Activated T-cell treated with anti-CD3 and anti-CD28 coated beads, Interleukin-2, amount 50 U/mL, for 72 hours (primary cell): Measurements from ENCODE around the gene CCNT2. TPM values are rescaled to one million over a fixed set of nuclear protein-coding genes. Genes with fewer than 3 reads are reported as not detected.
"Not testable (repeated sequence)": the region's sequence is repeated elsewhere in the genome, so short reads cannot be mapped to it uniquely, and the experiment has no call there.

ENCODE experiments used
- ATAC-seq, 2 donors: fragments of 150-1000 bp; cut with Tn5 transposase; replicated peaks in 1 of 2; 2 replicates each; pipeline ENCODE4 v1.10.0; 2021; ENCODE audit warnings: moderate library complexity in 2 of 2, mild to moderate bottlenecking in 1 of 2
- DNase-seq, 2 donors: peaks; one replicate each; pipeline ENCODE4 v3.0.0; 2021 to 2022; ENCODE audit warnings: mixed read lengths in 1 of 2
- H3K27ac Mint-ChIP-seq: one replicate; pipeline ENCODE4 v1.8.0; 2022; ENCODE audit warnings: mild to moderate bottlenecking, moderate library complexity, mixed read lengths
- H3K27me3 Mint-ChIP-seq: one replicate; pipeline ENCODE4 v1.8.0; 2022; ENCODE audit warnings: low read depth, mixed read lengths
- H3K36me3 Mint-ChIP-seq, 2 donors: one replicate each; pipeline ENCODE4 v1.8.0; 2022; ENCODE audit warnings: mixed read lengths in 2 of 2, mild to moderate bottlenecking in 1 of 2; ENCODE audit not compliant: insufficient read depth in 2 of 2
- H3K4me1 Mint-ChIP-seq: one replicate; pipeline ENCODE4 v1.8.0; 2022; ENCODE audit warnings: low read depth, mixed read lengths
- H3K4me3 Mint-ChIP-seq, 2 donors: one replicate each; pipeline ENCODE4 v1.8.0; 2022; ENCODE audit warnings: mild to moderate bottlenecking in 2 of 2, mixed read lengths in 2 of 2, moderate library complexity in 2 of 2
- H3K9me3 Mint-ChIP-seq, 2 donors: one replicate each; pipeline ENCODE4 v1.8.0; 2022; ENCODE audit warnings: mixed read lengths in 2 of 2
- total RNA-seq, 2 donors: library from RNA; stranded (reverse); gene quantifications; one replicate each; pipeline ENCODE4 v1.2.3, GENCODE V29; 2022

Gene CCNT2
- total RNA-seq, 2 donors from 2014 or later, result 37.8 to 44.0 TPM

DNA sequence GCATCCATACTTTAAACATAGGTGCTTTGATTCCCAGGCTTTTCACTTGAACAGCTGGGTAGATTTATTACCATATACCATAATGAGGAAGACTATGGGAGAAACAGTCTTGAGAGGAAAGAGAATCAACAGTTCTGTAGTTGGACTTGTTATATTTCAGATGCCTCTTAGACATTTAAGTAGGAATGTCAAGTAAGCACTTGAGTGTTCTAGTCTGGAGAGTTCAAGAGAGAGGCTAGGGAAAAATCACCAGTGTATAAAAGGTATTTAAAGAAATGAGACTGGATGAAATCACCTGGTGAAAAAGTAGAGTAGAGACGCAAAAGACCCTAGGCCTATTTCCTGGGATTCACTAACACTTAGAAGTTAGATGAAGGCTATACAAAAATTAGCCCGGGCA lies 13.5 kb upstream of the CCNT2 start:
- Mint-ChIP-seq H3K27ac (no peak overlapping the region), H3K27me3 (no peaks in the 10 kb centered on the region), H3K4me1 (no peaks in the 10 kb centered on the region), H3K4me3 (no peak overlapping the region), H3K9me3 (peaks cover 0 to 6% of the 10 kb centered on the region in 2 donors), H3K36me3 (peaks cover 0 to 4% of the 10 kb centered on the region in 2 donors)
- DNase-seq, result no peak
- ATAC-seq, result no peak

DNA sequence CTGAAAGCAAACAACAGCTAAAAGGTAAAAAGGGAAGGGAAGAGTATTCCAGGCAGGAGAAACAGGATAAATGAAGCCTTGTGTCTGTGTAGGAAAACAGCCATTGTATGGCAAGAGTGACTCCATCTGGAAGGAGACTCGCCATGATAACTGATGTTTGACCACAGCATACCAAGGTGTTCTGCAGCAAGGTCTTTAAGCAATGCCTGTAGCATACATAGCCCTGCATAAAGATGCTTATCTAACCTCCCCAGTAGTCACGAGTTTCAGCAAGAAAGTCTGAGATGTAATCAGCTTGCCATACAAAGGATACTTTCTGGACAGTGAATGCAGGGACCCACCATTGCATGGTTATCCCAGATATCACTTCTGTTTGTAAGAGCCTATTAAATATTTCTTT lies 11.9 kb upstream of the CCNT2 start:
- Mint-ChIP-seq H3K27ac (no peak overlapping the region), H3K4me3 (no peak overlapping the region), H3K36me3 (peaks cover 0 to 4% of the 10 kb centered on the region in 2 donors), H3K27me3 (no peaks in the 10 kb centered on the region), H3K9me3 (peaks cover 0 to 6% of the 10 kb centered on the region in 2 donors), H3K4me1 (no peaks in the 10 kb centered on the region)
- DNase-seq (no peak), ATAC-seq (no peak)

DNA sequence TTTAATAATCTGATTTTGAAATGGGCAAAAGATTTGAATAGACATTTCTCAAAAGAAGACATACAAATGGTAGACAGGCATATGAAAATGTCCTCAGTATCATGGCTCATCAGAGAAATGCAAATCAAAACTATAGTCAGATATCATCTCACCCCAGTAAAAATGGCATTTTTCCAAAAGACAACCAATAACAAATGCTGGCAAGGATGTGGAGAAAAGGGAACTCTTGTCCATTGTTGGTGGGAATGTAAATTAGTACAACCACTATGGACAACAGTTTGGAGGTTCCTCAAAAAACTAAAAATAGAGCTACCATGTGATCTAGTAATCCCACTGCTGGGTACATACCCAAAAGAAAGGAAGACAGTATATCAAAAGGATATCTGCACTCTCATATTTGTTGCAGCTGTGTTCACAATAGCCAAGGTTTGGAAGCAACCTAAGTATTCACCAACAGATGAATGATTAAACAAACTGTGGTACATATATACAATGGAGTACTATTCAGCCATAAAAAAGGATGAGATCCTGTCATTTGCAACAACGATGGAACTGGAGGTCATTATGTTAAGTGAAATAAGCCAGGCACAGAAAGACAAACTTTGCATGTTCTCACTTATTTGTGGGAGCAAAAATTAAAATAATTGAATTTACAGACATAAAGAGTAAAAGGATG lies 11.0 kb upstream of the CCNT2 start:
- H3K36me3 Mint-ChIP-seq, ATAC-seq, H3K4me3 Mint-ChIP-seq, H3K27me3 Mint-ChIP-seq, H3K27ac Mint-ChIP-seq, H3K4me1 Mint-ChIP-seq, DNase-seq, H3K9me3 Mint-ChIP-seq: not testable (repeated sequence)

DNA sequence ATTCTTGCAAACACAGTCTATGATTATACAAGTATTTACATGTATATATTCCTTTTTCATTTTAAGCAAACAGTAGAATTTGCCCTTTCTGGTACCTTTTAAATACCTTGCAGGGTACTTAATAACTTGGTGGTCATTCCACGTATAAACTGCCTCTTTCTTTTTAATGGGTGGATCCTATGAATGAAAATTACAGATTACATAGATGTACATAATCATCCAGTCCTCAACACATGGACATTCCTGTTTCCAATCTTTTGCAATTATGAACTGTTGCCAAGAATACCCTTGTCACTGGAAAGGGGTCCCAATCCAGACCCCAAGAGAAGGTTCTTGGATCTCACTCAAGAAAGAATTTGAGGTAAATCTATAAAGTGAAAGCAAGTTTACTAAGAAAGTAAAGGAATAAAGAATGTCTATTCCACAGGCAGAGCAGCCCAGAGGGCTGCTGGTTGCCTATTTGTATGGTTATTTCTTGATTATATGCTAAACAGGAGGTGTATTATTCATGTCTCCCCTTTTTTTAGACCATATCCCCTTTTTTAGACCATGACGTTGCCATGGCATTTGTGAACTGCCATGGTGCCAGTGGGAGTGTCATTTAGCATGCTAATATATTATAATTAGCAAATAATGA lies 7.7 kb upstream of the CCNT2 start:
- Mint-ChIP-seq H3K4me1 (no peaks in the 10 kb centered on the region), H3K36me3 (peaks cover 0 to 4% of the 10 kb centered on the region in 2 donors), H3K27me3 (no peaks in the 10 kb centered on the region), H3K9me3 (peaks cover 3 to 6% of the 10 kb centered on the region in 2 donors), H3K27ac (no peak overlapping the region), H3K4me3 (no peak overlapping the region)
- ATAC-seq (no peak), DNase-seq (no peak)

GRCh38 chr2:134911400-134911785 lies 7.2 kb upstream of the CCNT2 start:
- Mint-ChIP-seq H3K4me1 (no peaks in the 10 kb centered on the region), H3K27me3 (no peaks in the 10 kb centered on the region), H3K9me3 (peaks cover 3 to 6% of the 10 kb centered on the region in 2 donors), H3K4me3 (no peak overlapping the region), H3K27ac (no peak overlapping the region), H3K36me3 (peaks cover 0 to 4% of the 10 kb centered on the region in 2 donors)
- ATAC-seq (no peak), DNase-seq (no peak)

- no peak for DNase-seq
- Mint-ChIP-seq H3K27me3 (no peaks in the 10 kb centered on the region), H3K27ac (no peak overlapping the region), H3K4me3 (no peak overlapping the region), H3K9me3 (peaks cover 3 to 6% of the 10 kb centered on the region in 2 donors), H3K36me3 (peaks cover 0 to 4% of the 10 kb centered on the region in 2 donors), H3K4me1 (peaks cover 8% of the 10 kb centered on the region)
- no peak for ATAC-seq
Observed at GRCh38 chr2:134912361-134912760, 6.3 kb upstream of the CCNT2 start.

DNA sequence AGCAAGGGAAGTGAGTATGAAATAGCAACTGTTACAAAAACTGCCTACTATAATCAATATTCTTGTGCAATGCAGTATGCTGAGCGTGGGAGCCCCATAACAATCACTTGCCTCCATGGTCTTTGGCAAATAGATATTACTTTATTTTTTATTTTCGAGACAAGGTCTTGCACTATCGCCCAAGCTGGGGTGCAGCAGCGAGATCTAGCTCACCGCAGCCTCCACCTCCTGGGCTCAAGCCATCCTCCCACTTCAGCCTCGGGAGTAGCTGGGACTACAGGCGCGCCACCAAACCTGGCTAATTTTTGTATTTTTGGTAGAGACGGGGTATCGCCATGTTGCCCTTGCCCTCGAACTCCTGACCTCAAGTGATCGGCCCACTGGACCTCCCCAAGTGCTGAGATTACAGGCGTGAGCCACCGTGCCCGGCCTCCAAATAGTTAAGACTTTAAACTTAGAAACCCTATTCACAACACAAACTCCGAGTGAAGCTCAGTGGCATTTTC lies 1.2 kb upstream of the CCNT2 start:
- peak overlapping the region; percentile 82 for H3K27ac Mint-ChIP-seq
- no peaks in the 10 kb centered on the region for H3K9me3 Mint-ChIP-seq
- H3K36me3 Mint-ChIP-seq, result peaks cover 8 to 11% of the 10 kb centered on the region in 2 donors
- ATAC-seq (no peak), DNase-seq (peak; percentile 10 to 22)
- peak overlapping the region; percentile 96 to 99 for H3K4me3 Mint-ChIP-seq
- H3K4me1 Mint-ChIP-seq, result peaks cover 28% of the 10 kb centered on the region
- no peaks in the 10 kb centered on the region for H3K27me3 Mint-ChIP-seq

GRCh38 chr2:134917888-134918525 lies 615 bp upstream of the CCNT2 start:
- Mint-ChIP-seq H3K27ac (peak overlapping the region; percentile 82), H3K9me3 (no peaks in the 10 kb centered on the region), H3K36me3 (peaks cover 8 to 11% of the 10 kb centered on the region in 2 donors), H3K4me1 (peaks cover 34% of the 10 kb centered on the region), H3K27me3 (no peaks in the 10 kb centered on the region), H3K4me3 (peak overlapping the region; percentile 96 to 99)
- DNase-seq (peak in 1 of 2 donors; percentile 91), ATAC-seq (peak; percentile 78 to 82)

DNA sequence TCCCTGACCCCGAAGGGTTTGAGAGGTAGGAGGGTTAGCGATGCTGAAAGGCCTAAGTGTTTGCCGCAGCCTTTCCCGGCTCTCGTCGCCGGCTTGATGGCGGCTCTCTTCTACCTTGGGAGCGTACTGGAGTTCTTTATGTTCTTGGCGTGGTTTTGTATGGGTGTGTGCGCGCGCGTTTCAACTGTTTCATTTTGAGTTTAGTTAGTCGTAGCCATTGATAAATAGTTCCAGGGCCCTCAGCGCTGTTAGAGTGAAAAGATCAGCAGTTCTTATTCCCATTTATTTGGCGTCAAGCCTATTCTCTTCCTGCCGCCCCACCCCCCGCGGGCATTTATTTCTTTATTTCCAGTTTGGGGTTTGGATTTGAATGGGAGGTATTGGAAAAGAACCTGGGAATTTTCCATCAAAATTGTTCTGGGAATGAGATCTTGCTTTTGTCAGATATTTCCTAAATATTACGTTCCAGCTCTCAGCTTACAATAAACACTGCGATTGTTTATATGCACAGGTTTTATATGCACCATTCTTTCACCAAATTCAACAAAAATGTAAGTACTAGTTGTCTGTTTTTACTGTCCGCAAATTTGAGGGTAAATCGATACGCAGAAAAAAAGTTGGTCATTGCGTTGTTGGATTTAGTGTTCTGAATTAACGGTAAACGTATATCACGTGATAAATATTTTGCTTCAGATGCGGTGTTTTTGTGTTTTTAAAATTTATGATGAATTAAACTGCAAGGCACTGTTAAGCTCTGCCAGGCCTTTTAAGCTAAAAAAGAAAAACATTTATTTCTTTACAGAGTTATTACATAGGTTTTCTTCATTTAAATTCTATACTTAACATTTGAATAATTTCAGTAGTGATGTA lies 954 bp downstream of the CCNT2 start:
- Mint-ChIP-seq H3K36me3 (peaks cover 8 to 19% of the 10 kb centered on the region in 2 donors), H3K27me3 (no peaks in the 10 kb centered on the region), H3K27ac (peak overlapping the region; percentile 82), H3K9me3 (no peaks in the 10 kb centered on the region), H3K4me1 (peaks cover 50% of the 10 kb centered on the region), H3K4me3 (peak overlapping the region; percentile 96 to 99)
- ATAC-seq (no peak), DNase-seq (peak; percentile 64)

DNA sequence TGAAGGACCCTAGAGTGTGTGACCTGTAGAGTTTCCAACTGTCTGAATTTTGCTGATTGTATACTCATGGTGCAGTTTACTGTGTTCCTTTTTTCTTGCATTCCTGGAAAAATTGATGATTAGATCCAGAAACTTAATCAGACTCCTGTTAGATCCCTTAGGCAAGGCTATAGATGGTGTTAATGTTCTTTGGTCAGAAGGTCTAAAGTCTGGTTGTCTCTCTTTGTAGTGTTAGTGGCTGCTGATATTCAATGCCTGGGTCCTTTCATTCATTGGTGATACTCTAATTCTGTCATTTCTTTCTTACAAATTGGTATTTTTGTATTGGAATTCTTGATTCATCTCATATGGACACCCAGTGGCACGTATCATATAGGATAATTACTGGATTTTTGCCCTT lies 6.3 kb downstream of the CCNT2 start:
- H3K4me3 Mint-ChIP-seq, result peak overlapping the region in 1 of 2 donors; percentile 53
- H3K4me1 Mint-ChIP-seq, result peaks cover 80% of the 10 kb centered on the region
- H3K36me3 Mint-ChIP-seq, result peaks cover 8 to 28% of the 10 kb centered on the region in 2 donors
- no peaks in the 10 kb centered on the region for H3K27me3 Mint-ChIP-seq
- H3K9me3 Mint-ChIP-seq, result no peaks in the 10 kb centered on the region
- ATAC-seq (no peak), DNase-seq (no peak)
- H3K27ac Mint-ChIP-seq, result no peak overlapping the region

DNA sequence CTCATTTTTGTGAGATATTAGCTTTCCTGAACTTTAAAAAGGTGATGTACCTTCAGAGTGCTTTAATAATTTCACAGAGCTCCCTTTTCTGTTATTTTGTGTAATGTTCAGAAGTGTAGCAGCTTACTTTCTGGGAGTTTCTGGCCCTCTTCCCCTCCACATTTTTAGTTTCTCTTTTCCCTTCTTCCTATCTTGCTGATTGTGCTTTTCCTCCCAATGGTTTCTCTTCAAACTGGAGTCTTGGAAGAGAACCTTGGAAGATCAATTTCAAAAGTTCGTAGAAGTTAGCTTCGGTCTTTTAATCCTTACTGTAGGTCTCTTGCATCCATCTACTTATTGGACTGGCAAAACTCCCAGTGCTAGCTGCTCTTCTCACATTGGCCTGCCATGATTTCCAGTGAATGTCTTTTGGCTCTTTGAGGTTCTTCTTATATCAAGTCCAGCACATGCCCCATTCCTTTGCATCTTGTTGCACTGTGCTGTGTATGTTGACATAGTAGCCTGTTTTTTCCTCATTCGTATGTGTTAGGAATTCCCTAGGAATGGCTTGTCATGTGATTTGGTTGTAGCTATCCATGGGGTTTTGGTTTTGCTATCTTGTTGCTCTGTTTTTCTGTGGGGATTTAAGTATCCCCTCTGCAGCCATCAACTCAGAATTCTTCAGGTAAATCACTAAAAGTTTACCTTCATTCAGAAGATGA lies 7.8 kb downstream of the CCNT2 start:
- H3K9me3 Mint-ChIP-seq, result no peaks in the 10 kb centered on the region
- DNase-seq (no peak), ATAC-seq (no peak)
- peaks cover 8 to 30% of the 10 kb centered on the region in 2 donors for H3K36me3 Mint-ChIP-seq
- peak overlapping the region in 1 of 2 donors; percentile 62 for H3K4me3 Mint-ChIP-seq
- H3K27ac Mint-ChIP-seq, result peak overlapping the region; percentile 76
- no peaks in the 10 kb centered on the region for H3K27me3 Mint-ChIP-seq
- H3K4me1 Mint-ChIP-seq, result peaks cover 74% of the 10 kb centered on the region

- Mint-ChIP-seq H3K4me1 (peaks cover 74% of the 10 kb centered on the region), H3K4me3 (no peak overlapping the region), H3K36me3 (peaks cover 8 to 28% of the 10 kb centered on the region in 2 donors), H3K27me3 (no peaks in the 10 kb centered on the region), H3K9me3 (no peaks in the 10 kb centered on the region), H3K27ac (no peak overlapping the region)
- DNase-seq, result no peak
- peak in 1 of 2 donors; percentile 48 for ATAC-seq
Observed at GRCh38 chr2:134927195-134927594, 8.6 kb downstream of the CCNT2 start.
